Activated naive CD4-positive, alpha-beta T cell treated with anti-CD3 and anti-CD28 coated beads, Interleukin-2, amount 10 ng/mL, durations not matched to agents 7 days and 5 days (primary cell): ENCODE measurements around the gene CTNNA2.

Experiments
- CTCF ChIA-PET: fragments of 350-600 bp; sonication (Branson Sonifier 250); formaldehyde crosslinking; loops from one replicate; lab custom pipeline; 2021; ENCODE audit warnings: antibody characterized with exemption; lab: Charles Lee
- DNase-seq: peaks from one replicate; pipeline ENCODE4 v3.0.0-alpha.2; 2020
- H3K27ac Mint-ChIP-seq: one replicate; pipeline ENCODE4 v1.8.0; 2021; ENCODE audit warnings: mild to moderate bottlenecking, moderate library complexity, mixed read lengths
- H3K27me3 Mint-ChIP-seq: one replicate; pipeline ENCODE4 v1.8.0; 2021; ENCODE audit warnings: mild to moderate bottlenecking, mixed read lengths
- H3K36me3 Mint-ChIP-seq: one replicate; pipeline ENCODE4 v1.8.0; 2021; ENCODE audit warnings: mixed read lengths
- H3K4me1 Mint-ChIP-seq: one replicate; pipeline ENCODE4 v1.8.0; 2021; ENCODE audit warnings: mixed read lengths
- H3K4me3 Mint-ChIP-seq: one replicate; pipeline ENCODE4 v1.8.0; 2021; ENCODE audit warnings: mild to moderate bottlenecking, moderate library complexity, mixed read lengths
- H3K9me3 Mint-ChIP-seq: one replicate; pipeline ENCODE4 v1.8.0; 2021; ENCODE audit warnings: mixed read lengths

CTNNA2 gene

GRCh38 chr2:79817288-79817687 lies 304.4 kb downstream of the CTNNA2 start:
- CTCF ChIA-PET, result no interaction called here
- H3K9me3 Mint-ChIP-seq, result peaks cover 13% of the 10 kb centered on the region
- H3K27me3 Mint-ChIP-seq, result no peaks in the 10 kb centered on the region
- H3K4me3 Mint-ChIP-seq, result no peak overlapping the region
- no peak for DNase-seq
- no peaks in the 10 kb centered on the region for H3K4me1 Mint-ChIP-seq
- H3K27ac Mint-ChIP-seq, result no peak overlapping the region
- no peaks in the 10 kb centered on the region for H3K36me3 Mint-ChIP-seq

- Mint-ChIP-seq H3K36me3 (no peaks in the 10 kb centered on the region), H3K27ac (no peak overlapping the region), H3K9me3 (peaks cover 6% of the 10 kb centered on the region), H3K27me3 (no peaks in the 10 kb centered on the region), H3K4me3 (no peak overlapping the region), H3K4me1 (no peaks in the 10 kb centered on the region)
- no peak for DNase-seq
- CTCF ChIA-PET, result no interaction called here
Observed at GRCh38 chr2:79820281-79820680, 307.4 kb downstream of the CTNNA2 start.

GRCh38 chr2:79822136-79822535 lies 309.3 kb downstream of the CTNNA2 start:
- H3K4me3 Mint-ChIP-seq, result no peak overlapping the region
- no peak for DNase-seq
- no peaks in the 10 kb centered on the region for H3K4me1 Mint-ChIP-seq
- no peaks in the 10 kb centered on the region for H3K36me3 Mint-ChIP-seq
- no peaks in the 10 kb centered on the region for H3K27me3 Mint-ChIP-seq
- no peak overlapping the region for H3K27ac Mint-ChIP-seq
- CTCF ChIA-PET, result no interaction called here
- peaks cover 10% of the 10 kb centered on the region for H3K9me3 Mint-ChIP-seq

- Mint-ChIP-seq H3K4me3 (no peak overlapping the region), H3K9me3 (peaks cover 8% of the 10 kb centered on the region), H3K4me1 (no peaks in the 10 kb centered on the region), H3K27me3 (no peaks in the 10 kb centered on the region), H3K36me3 (no peaks in the 10 kb centered on the region), H3K27ac (no peak overlapping the region)
- DNase-seq, result no peak
- CTCF ChIA-PET, result no interaction called here
Observed at GRCh38 chr2:79824086-79824786, 311.4 kb downstream of the CTNNA2 start.

GRCh38 chr2:79827881-79828280 lies 315.0 kb downstream of the CTNNA2 start:
- Mint-ChIP-seq H3K27ac (no peak overlapping the region), H3K27me3 (no peaks in the 10 kb centered on the region), H3K36me3 (no peaks in the 10 kb centered on the region), H3K4me3 (no peak overlapping the region), H3K9me3 (peaks cover 11% of the 10 kb centered on the region), H3K4me1 (no peaks in the 10 kb centered on the region)
- no peak for DNase-seq
- CTCF ChIA-PET, result no interaction called here

- H3K9me3 Mint-ChIP-seq, result peaks cover 8% of the 10 kb centered on the region
- no peaks in the 10 kb centered on the region for H3K4me1 Mint-ChIP-seq
- no peak for DNase-seq
- CTCF ChIA-PET, result no interaction called here
- H3K27me3 Mint-ChIP-seq, result no peaks in the 10 kb centered on the region
- H3K27ac Mint-ChIP-seq, result no peak overlapping the region
- H3K4me3 Mint-ChIP-seq, result no peak overlapping the region
- no peaks in the 10 kb centered on the region for H3K36me3 Mint-ChIP-seq
Observed at GRCh38 chr2:79830501-79830900, 317.6 kb downstream of the CTNNA2 start.

GRCh38 chr2:79831961-79832360 lies 319.1 kb downstream of the CTNNA2 start:
- Mint-ChIP-seq H3K36me3 (no peaks in the 10 kb centered on the region), H3K27me3 (no peaks in the 10 kb centered on the region), H3K4me1 (no peaks in the 10 kb centered on the region), H3K27ac (no peak overlapping the region), H3K9me3 (peaks cover 4% of the 10 kb centered on the region), H3K4me3 (no peak overlapping the region)
- CTCF ChIA-PET, result no interaction called here
- no peak for DNase-seq

- no peaks in the 10 kb centered on the region for H3K4me1 Mint-ChIP-seq
- no peak for DNase-seq
- H3K27me3 Mint-ChIP-seq, result no peaks in the 10 kb centered on the region
- no peak overlapping the region for H3K4me3 Mint-ChIP-seq
- no peak overlapping the region for H3K27ac Mint-ChIP-seq
- peaks cover 4% of the 10 kb centered on the region for H3K9me3 Mint-ChIP-seq
- no peaks in the 10 kb centered on the region for H3K36me3 Mint-ChIP-seq
- CTCF ChIA-PET, result no interaction called here
Observed at GRCh38 chr2:79832511-79833234, 319.8 kb downstream of the CTNNA2 start.

GRCh38 chr2:79833235-79833878 lies 320.5 kb downstream of the CTNNA2 start:
- CTCF ChIA-PET, result no interaction called here
- Mint-ChIP-seq H3K4me1 (no peaks in the 10 kb centered on the region), H3K27me3 (no peaks in the 10 kb centered on the region), H3K36me3 (no peaks in the 10 kb centered on the region), H3K4me3 (no peak overlapping the region), H3K27ac (no peak overlapping the region), H3K9me3 (peaks cover 4% of the 10 kb centered on the region)
- no peak for DNase-seq

GRCh38 chr2:79835911-79836310 lies 323.1 kb downstream of the CTNNA2 start:
- CTCF ChIA-PET, result no interaction called here
- no peaks in the 10 kb centered on the region for H3K36me3 Mint-ChIP-seq
- no peak overlapping the region for H3K27ac Mint-ChIP-seq
- DNase-seq, result no peak
- no peaks in the 10 kb centered on the region for H3K9me3 Mint-ChIP-seq
- H3K27me3 Mint-ChIP-seq, result no peaks in the 10 kb centered on the region
- no peak overlapping the region for H3K4me3 Mint-ChIP-seq
- H3K4me1 Mint-ChIP-seq, result no peaks in the 10 kb centered on the region

- no peak for DNase-seq
- Mint-ChIP-seq H3K4me1 (no peaks in the 10 kb centered on the region), H3K27me3 (no peaks in the 10 kb centered on the region), H3K9me3 (no peaks in the 10 kb centered on the region), H3K4me3 (no peak overlapping the region), H3K36me3 (no peaks in the 10 kb centered on the region), H3K27ac (no peak overlapping the region)
- CTCF ChIA-PET, result no interaction called here
Observed at GRCh38 chr2:79844011-79844410, 331.2 kb downstream of the CTNNA2 start.

- no peak for DNase-seq
- Mint-ChIP-seq H3K4me3 (no peak overlapping the region), H3K27me3 (no peaks in the 10 kb centered on the region), H3K4me1 (no peaks in the 10 kb centered on the region), H3K27ac (no peak overlapping the region), H3K36me3 (no peaks in the 10 kb centered on the region), H3K9me3 (no peaks in the 10 kb centered on the region)
- CTCF ChIA-PET, result no interaction called here
Observed at GRCh38 chr2:79846878-79847277, 334.0 kb downstream of the CTNNA2 start.

- Mint-ChIP-seq H3K27ac (no peak overlapping the region), H3K9me3 (no peaks in the 10 kb centered on the region), H3K36me3 (no peaks in the 10 kb centered on the region), H3K4me1 (no peaks in the 10 kb centered on the region), H3K4me3 (no peak overlapping the region), H3K27me3 (no peaks in the 10 kb centered on the region)
- no peak for DNase-seq
- CTCF ChIA-PET, result no interaction called here
Observed at GRCh38 chr2:79849241-79849640, 336.4 kb downstream of the CTNNA2 start.

- Mint-ChIP-seq H3K36me3 (no peaks in the 10 kb centered on the region), H3K27me3 (no peaks in the 10 kb centered on the region), H3K4me1 (no peaks in the 10 kb centered on the region), H3K27ac (no peak overlapping the region), H3K9me3 (no peaks in the 10 kb centered on the region), H3K4me3 (no peak overlapping the region)
- CTCF ChIA-PET, result no interaction called here
- DNase-seq, result no peak
Observed at GRCh38 chr2:79849949-79850348, 337.1 kb downstream of the CTNNA2 start.

- CTCF ChIA-PET, result no interaction called here
- no peaks in the 10 kb centered on the region for H3K4me1 Mint-ChIP-seq
- no peak overlapping the region for H3K27ac Mint-ChIP-seq
- H3K36me3 Mint-ChIP-seq, result no peaks in the 10 kb centered on the region
- no peak for DNase-seq
- H3K9me3 Mint-ChIP-seq, result no peaks in the 10 kb centered on the region
- no peaks in the 10 kb centered on the region for H3K27me3 Mint-ChIP-seq
- H3K4me3 Mint-ChIP-seq, result no peak overlapping the region
Observed at GRCh38 chr2:79850912-79851311, 338.1 kb downstream of the CTNNA2 start.
